Activated CD4-positive, CD25-positive, alpha-beta regulatory T cell (primary cell): Measurements from ENCODE around the gene GCNT2.
"Not testable (repeated sequence)": the region's sequence is repeated elsewhere in the genome, so short reads cannot be mapped to it uniquely, and the experiment has no call there.

ENCODE experiments used
- DNase-seq, 4 experiments: peaks; one replicate each; lab custom pipeline; 2025; lab: John Stamatoyannopoulos, UW

GCNT2 gene

GRCh38 chr6:10612161-10612560, 91.0 kb downstream of the GCNT2 start:
- DNase-seq = no peak

GRCh38 chr6:10613077-10613476, 91.9 kb downstream of the GCNT2 start:
- no peak for DNase-seq

GRCh38 chr6:10613723-10614122, 92.6 kb downstream of the GCNT2 start:
- no peak for DNase-seq

- DNase-seq = no peak
These were observed 94.5 kb downstream of the GCNT2 start for GRCh38 chr6:10615675-10616074.

- not testable (repeated sequence) for DNase-seq
These were observed 95.1 kb downstream of the GCNT2 start for GRCh38 chr6:10616266-10616665.

- no peak for DNase-seq
These were observed 96.0 kb downstream of the GCNT2 start for GRCh38 chr6:10617008-10617696.

GRCh38 chr6:10618409-10618808, 97.3 kb downstream of the GCNT2 start:
- DNase-seq = no peak

- DNase-seq = no peak
These were observed 100.1 kb downstream of the GCNT2 start for GRCh38 chr6:10621213-10621612.

- DNase-seq = no peak
These were observed 100.7 kb downstream of the GCNT2 start for GRCh38 chr6:10621847-10622246.

GRCh38 chr6:10624836-10625235, 103.7 kb downstream of the GCNT2 start:
- no peak for DNase-seq

GRCh38 chr6:10626154-10626741, 105.1 kb downstream of the GCNT2 start:
- DNase-seq = no peak

GRCh38 chr6:10627800-10628199, 106.6 kb downstream of the GCNT2 start:
- no peak for DNase-seq

GRCh38 chr6:10630178-10630577, 109.0 kb downstream of the GCNT2 start:
- DNase-seq = no peak

GRCh38 chr6:10633216-10633615, 112.1 kb downstream of the GCNT2 start:
- DNase-seq = no peak

GRCh38 chr6:10640412-10640811, 119.3 kb downstream of the GCNT2 start:
- DNase-seq = no peak

GRCh38 chr6:10641528-10641927, 120.4 kb downstream of the GCNT2 start:
- no peak for DNase-seq

- no peak for DNase-seq
These were observed 122.1 kb downstream of the GCNT2 start for GRCh38 chr6:10643201-10643651.

- no peak for DNase-seq
These were observed 123.1 kb downstream of the GCNT2 start for GRCh38 chr6:10644225-10644624.

- no peak for DNase-seq
These were observed 134.4 kb downstream of the GCNT2 start for GRCh38 chr6:10655508-10656055.

GRCh38 chr6:10658910-10659698, 138.0 kb downstream of the GCNT2 start:
- no peak for DNase-seq

- DNase-seq = no peak
These were observed 138.7 kb downstream of the GCNT2 start for GRCh38 chr6:10659699-10660348.
